Measurements from ENCODE around the gene CCDC141.

- TF ChIP-seq CTCF (IDR thresholded peaks at IDR 0.05) (no peak), POLR2AphosphoS5 (IDR thresholded peaks at IDR 0.05) (no peak)
These were observed 204.1 kb downstream of the CCDC141 start for GRCh38 chr2:178845566-178846457.
